NCI-H2227 treated with DMSO at 0.1 percent for 48 hours (cell line): ENCODE results near the gene RIPPLY2.
A peak's percentile ranks its signal among the peaks of the same experiment; 100 is the strongest.
"Not testable (repeated sequence)": the region's sequence is repeated elsewhere in the genome, so short reads cannot be mapped to it uniquely, and the experiment has no call there.

ENCODE experiments used
- DNase-seq: peaks from one replicate; lab custom pipeline; 2025; lab: John Stamatoyannopoulos, UW

RIPPLY2 gene

GRCh38 chr6:83853178-83854000 lies at the start of gene RIPPLY2:
TSS of gene RIPPLY2 (plus strand) at chr6:83853360. CDS start at chr6:83853417, 57 bp downstream.
- DNase-seq: peak; percentile 61

- DNase-seq: not testable (repeated sequence)
Observed at GRCh38 chr6:83803492-83803891, 49.7 kb upstream of the RIPPLY2 start.

- DNase-seq: no peak
Observed at GRCh38 chr6:83804886-83805285, 48.3 kb upstream of the RIPPLY2 start.

GRCh38 chr6:83808005-83808404 lies 45.2 kb upstream of the RIPPLY2 start:
- DNase-seq: no peak

- DNase-seq: no peak
Observed at GRCh38 chr6:83808926-83809325, 44.2 kb upstream of the RIPPLY2 start.

DNA sequence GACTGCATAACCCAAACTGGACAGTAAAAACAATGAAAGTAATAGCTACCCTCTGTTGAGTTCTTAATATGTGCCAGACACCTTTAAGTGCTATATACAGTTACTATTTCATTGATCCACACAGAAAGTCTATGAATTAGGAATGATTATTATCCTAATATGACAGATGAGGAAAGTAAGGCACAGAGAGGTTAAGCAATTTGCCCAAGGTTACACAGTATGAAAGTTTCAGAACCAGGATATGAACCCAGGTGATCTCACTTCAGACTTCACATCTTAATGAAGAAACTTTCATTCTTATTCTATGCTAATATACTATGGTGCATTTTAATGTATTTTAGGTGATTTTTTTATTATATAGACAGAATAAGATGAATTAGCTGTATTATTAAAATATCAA lies 40.6 kb upstream of the RIPPLY2 start:
- DNase-seq: no peak

GRCh38 chr6:83815631-83816272 lies 37.4 kb upstream of the RIPPLY2 start:
- DNase-seq: no peak

- DNase-seq: no peak
Observed at GRCh38 chr6:83822629-83823169, 30.5 kb upstream of the RIPPLY2 start.

DNA sequence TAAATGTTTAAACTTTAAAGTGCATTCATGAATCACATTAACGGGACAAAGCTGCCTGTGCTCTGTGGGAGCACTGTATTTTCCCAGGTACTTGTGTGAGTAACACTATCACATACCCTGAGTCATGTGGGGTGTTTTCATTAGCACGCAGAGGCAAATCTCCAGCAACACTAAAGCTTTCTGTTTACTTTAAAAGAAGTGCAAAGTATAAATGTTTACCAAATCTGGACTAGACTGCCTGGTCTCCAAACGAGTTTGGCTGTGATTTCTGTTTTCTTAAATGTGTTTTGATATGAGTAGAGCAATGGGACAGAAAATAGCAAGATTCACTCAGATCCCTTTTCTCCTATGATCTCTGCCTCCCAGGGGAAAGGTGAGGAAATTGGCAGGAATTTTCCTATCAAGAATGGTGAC lies 28.8 kb upstream of the RIPPLY2 start:
- DNase-seq: no peak

- DNase-seq: no peak
Observed at GRCh38 chr6:83824831-83825230, 28.3 kb upstream of the RIPPLY2 start.

DNA sequence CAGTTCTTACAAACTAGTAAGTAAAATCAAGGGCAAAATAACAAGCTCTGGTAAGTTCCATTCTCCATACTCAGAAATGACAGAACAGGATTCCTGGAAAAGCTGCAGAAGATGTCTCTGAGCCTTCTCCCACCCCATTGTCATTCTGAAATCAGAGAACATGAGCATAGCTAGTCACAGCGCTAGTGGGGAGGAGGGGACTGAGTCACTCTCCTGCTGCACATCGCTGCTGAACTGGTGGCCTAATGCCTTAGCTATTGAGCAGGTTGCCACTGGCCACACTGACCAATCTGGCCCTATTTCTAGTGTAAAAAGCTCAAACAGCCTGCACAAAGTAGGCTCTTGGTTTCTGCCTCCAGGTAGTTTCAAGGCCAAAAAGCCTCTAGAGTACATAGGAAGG lies 26.1 kb upstream of the RIPPLY2 start:
- no peak for DNase-seq

GRCh38 chr6:83838727-83839126 lies 14.4 kb upstream of the RIPPLY2 start:
- DNase-seq: no peak

DNA sequence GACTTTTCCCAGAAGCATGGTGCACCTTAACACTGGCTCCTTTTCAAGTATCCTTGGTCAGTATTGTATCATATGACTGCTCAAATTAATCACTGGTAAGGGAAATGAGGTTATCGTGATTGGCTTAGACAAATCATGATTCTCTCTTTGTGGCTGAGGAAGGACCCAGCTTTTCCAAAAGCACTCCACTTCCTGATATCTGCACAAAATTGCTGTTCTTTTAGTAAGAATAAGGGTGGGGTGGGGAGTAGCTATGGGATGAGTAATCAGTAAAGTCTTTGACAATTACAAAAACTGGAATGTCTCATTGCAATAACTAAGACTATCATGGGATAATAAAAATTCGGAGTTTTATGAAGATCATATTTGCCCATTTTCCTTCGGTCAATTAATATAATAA lies 9.0 kb upstream of the RIPPLY2 start:
- no peak for DNase-seq

DNA sequence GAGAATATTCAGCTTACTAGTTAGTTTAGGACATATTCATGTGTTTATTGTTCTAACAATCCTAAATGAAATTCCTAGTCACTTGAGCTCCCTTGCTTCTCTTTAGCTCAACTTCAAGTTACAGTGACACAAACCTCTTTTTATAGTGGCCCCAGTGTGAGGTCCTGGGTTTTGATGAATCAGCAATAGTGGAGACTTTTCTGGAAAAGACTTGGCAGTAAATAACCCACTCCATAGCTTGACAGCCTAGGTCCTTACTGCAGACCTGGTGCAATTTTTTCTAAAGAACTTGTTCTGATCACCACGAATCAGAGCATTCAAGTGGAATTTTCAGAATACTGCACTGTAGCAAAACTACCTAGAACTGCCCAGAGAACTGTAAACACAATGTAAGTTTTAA lies 6.9 kb upstream of the RIPPLY2 start:
- no peak for DNase-seq

GRCh38 chr6:83847179-83847578 lies 6.0 kb upstream of the RIPPLY2 start:
- no peak for DNase-seq

GRCh38 chr6:83849127-83849526 lies 4.0 kb upstream of the RIPPLY2 start:
- DNase-seq: no peak

GRCh38 chr6:83849610-83850009 lies 3.5 kb upstream of the RIPPLY2 start:
- DNase-seq: no peak

DNA sequence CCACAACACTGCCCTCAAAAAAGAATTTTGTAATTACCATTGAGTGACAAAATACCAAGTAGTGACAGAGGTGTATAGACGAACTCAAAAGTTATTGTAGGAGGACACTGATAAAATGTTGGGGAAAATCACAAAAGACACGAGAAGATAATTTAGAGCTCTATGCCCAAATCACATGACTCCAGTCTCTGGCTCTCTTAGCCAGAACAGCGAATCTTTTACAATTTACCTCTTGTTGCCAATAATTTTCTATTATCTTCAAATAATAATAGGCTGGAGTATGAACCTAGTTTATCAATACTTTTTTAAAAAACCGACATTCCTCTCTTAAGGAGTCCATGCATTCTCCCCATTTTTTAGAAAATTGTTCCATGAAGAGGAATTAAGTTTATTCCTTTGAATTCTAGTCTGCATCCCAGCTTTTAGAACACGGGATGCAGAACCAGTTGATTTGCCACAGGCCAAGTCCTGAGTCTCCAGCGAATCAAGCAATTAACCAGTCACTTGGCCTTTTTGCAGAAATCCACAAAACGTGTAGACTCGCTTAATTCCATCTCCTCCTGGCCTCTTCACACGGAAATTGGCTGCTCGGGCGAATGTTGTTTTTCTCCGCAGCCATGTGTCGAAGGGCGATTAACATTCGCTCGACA lies 507 bp upstream of the RIPPLY2 start:
- peak; percentile 49 for DNase-seq

- peak; percentile 30 for DNase-seq
Observed at GRCh38 chr6:83854001-83854501, 891 bp downstream of the RIPPLY2 start.

GRCh38 chr6:83854766-83855165 lies 1.6 kb downstream of the RIPPLY2 start:
- DNase-seq: no peak

DNA sequence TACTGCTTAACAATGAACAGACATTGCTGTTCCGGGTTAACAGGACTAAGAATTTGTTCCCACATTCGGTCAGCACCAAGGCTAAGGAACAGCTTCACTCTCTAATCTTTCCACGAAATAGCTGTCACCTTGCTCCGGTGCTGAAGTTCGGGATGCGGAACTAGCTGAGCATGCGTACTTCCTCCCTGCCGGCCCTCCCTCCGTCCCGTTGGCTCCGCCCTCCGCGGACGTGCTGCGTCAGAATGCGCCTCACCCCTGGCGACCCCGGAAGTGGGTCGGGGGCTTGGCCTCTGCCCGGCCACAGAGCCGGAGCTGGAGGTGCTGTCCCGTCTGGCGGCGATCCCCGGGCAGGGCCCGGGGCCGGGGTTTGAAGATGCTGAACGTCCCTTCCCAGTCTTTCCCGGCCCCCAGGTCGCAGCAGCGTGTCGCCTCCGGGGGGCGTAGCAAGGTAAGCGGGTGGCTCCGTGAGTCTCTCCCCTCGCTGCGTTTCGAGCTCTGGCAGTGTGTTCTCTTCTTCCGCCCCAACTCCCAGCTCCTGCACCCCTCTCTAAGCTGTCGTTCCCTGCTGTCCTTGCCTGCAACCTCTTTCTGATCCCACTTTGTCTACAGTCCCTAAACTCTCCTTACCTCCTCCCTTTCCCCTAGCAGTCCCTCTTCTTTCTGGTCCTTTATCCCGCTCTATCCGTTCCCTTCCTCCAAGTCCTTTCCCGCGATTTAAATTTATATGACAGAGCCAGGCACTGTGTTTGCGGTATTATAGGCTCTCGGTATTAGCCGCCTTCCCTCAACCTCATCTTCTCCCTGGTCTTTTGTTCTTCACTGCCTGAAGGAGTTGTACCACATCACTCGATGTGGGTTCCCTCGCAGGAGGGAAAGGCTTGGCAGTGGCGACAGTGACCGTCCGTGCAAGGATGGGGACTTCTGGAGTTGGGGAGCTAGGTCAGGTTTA lies 6.5 kb downstream of the RIPPLY2 start, which contains the start of gene CYB5R4:
Gene CYB5R4 (plus strand): TSS at position 280 of the 949 bp plus-strand sequence. CDS start 94 bp downstream, at position 374.
- peak; percentile 83 for DNase-seq
